ENCODE data around the gene CCDC188.

CCDC188 gene

GRCh38 chr22:20112623-20113511, 38.0 kb downstream of the CCDC188 start:
- no peak overlapping the region for H3K9ac ChIP-seq (ENCODE audit: low read depth in 1 of 2, low read length in 2 of 2)
- H3K9me3 ChIP-seq (ENCODE audit: control insufficient read depth in 2 of 2, low read length in 2 of 2) = no peaks in the 10 kb centered on the region
- H3K27ac ChIP-seq (ENCODE audit: low read depth in 2 of 2, low read length in 2 of 2) = no peak overlapping the region
- peaks cover 7 to 14% of the 10 kb centered on the region in 2 donors for H3K4me1 ChIP-seq (ENCODE audit: control insufficient read depth in 2 of 2, insufficient read depth in 2 of 2, low read length in 2 of 2)
- no peaks in the 10 kb centered on the region for H3K27me3 ChIP-seq (ENCODE audit: control insufficient read depth in 2 of 2, insufficient read depth in 2 of 2, low read length in 2 of 2)
- H3K36me3 ChIP-seq (ENCODE audit: control insufficient read depth in 2 of 2, insufficient read depth in 2 of 2, low read length in 2 of 2) = peaks cover 29 to 54% of the 10 kb centered on the region in 2 donors
- no peak overlapping the region for H3K4me3 ChIP-seq (ENCODE audit: low read length in 2 of 2)

- Histone ChIP-seq H3K36me3 (ENCODE audit: control insufficient read depth in 2 of 2, insufficient read depth in 2 of 2, low read length in 2 of 2) (peaks cover 38 to 63% of the 10 kb centered on the region in 2 donors), H3K27me3 (ENCODE audit: control insufficient read depth in 2 of 2, insufficient read depth in 2 of 2, low read length in 2 of 2) (no peaks in the 10 kb centered on the region), H3K4me3 (ENCODE audit: low read length in 2 of 2) (no peak overlapping the region), H3K4me1 (ENCODE audit: control insufficient read depth in 2 of 2, insufficient read depth in 2 of 2, low read length in 2 of 2) (peaks cover 7 to 13% of the 10 kb centered on the region in 2 donors), H3K9me3 (ENCODE audit: control insufficient read depth in 2 of 2, low read length in 2 of 2) (no peaks in the 10 kb centered on the region), H3K9ac (ENCODE audit: low read depth in 1 of 2, low read length in 2 of 2) (no peak overlapping the region), H3K27ac (ENCODE audit: low read depth in 2 of 2, low read length in 2 of 2) (no peak overlapping the region)
Measured at GRCh38 chr22:20111689-20112622, 38.9 kb downstream of the CCDC188 start.

GRCh38 chr22:20111045-20111688, 39.7 kb downstream of the CCDC188 start:
- H3K9ac ChIP-seq (ENCODE audit: low read depth in 1 of 2, low read length in 2 of 2) = no peak overlapping the region
- H3K27ac ChIP-seq (ENCODE audit: low read depth in 2 of 2, low read length in 2 of 2) = no peak overlapping the region
- peaks cover 4 to 11% of the 10 kb centered on the region in 2 donors for H3K4me1 ChIP-seq (ENCODE audit: control insufficient read depth in 2 of 2, insufficient read depth in 2 of 2, low read length in 2 of 2)
- no peak overlapping the region for H3K4me3 ChIP-seq (ENCODE audit: low read length in 2 of 2)
- H3K27me3 ChIP-seq (ENCODE audit: control insufficient read depth in 2 of 2, insufficient read depth in 2 of 2, low read length in 2 of 2) = no peaks in the 10 kb centered on the region
- no peaks in the 10 kb centered on the region for H3K9me3 ChIP-seq (ENCODE audit: control insufficient read depth in 2 of 2, low read length in 2 of 2)
- H3K36me3 ChIP-seq (ENCODE audit: control insufficient read depth in 2 of 2, insufficient read depth in 2 of 2, low read length in 2 of 2) = peaks cover 43 to 71% of the 10 kb centered on the region in 2 donors

GRCh38 chr22:20110359-20110985, 40.4 kb downstream of the CCDC188 start:
- Histone ChIP-seq H3K36me3 (ENCODE audit: control insufficient read depth in 2 of 2, insufficient read depth in 2 of 2, low read length in 2 of 2) (peaks cover 43 to 78% of the 10 kb centered on the region in 2 donors), H3K9me3 (ENCODE audit: control insufficient read depth in 2 of 2, low read length in 2 of 2) (no peaks in the 10 kb centered on the region), H3K4me3 (ENCODE audit: low read length in 2 of 2) (no peak overlapping the region), H3K4me1 (ENCODE audit: control insufficient read depth in 2 of 2, insufficient read depth in 2 of 2, low read length in 2 of 2) (peaks cover 0 to 4% of the 10 kb centered on the region in 2 donors), H3K27ac (ENCODE audit: low read depth in 2 of 2, low read length in 2 of 2) (no peak overlapping the region), H3K27me3 (ENCODE audit: control insufficient read depth in 2 of 2, insufficient read depth in 2 of 2, low read length in 2 of 2) (no peaks in the 10 kb centered on the region), H3K9ac (ENCODE audit: low read depth in 1 of 2, low read length in 2 of 2) (no peak overlapping the region)

- Histone ChIP-seq H3K9me3 (ENCODE audit: control insufficient read depth in 2 of 2, low read length in 2 of 2) (no peaks in the 10 kb centered on the region), H3K27ac (ENCODE audit: low read depth in 2 of 2, low read length in 2 of 2) (no peak overlapping the region), H3K27me3 (ENCODE audit: control insufficient read depth in 2 of 2, insufficient read depth in 2 of 2, low read length in 2 of 2) (no peaks in the 10 kb centered on the region), H3K4me1 (ENCODE audit: control insufficient read depth in 2 of 2, insufficient read depth in 2 of 2, low read length in 2 of 2) (peaks cover 0 to 4% of the 10 kb centered on the region in 2 donors), H3K4me3 (ENCODE audit: low read length in 2 of 2) (no peak overlapping the region), H3K9ac (ENCODE audit: low read depth in 1 of 2, low read length in 2 of 2) (no peak overlapping the region), H3K36me3 (ENCODE audit: control insufficient read depth in 2 of 2, insufficient read depth in 2 of 2, low read length in 2 of 2) (peaks cover 50 to 81% of the 10 kb centered on the region in 2 donors)
Measured at GRCh38 chr22:20109411-20110358, 41.2 kb downstream of the CCDC188 start.

- Histone ChIP-seq H3K27ac (ENCODE audit: low read depth in 2 of 2, low read length in 2 of 2) (no peak overlapping the region), H3K4me1 (ENCODE audit: control insufficient read depth in 2 of 2, insufficient read depth in 2 of 2, low read length in 2 of 2) (peaks cover 0 to 4% of the 10 kb centered on the region in 2 donors), H3K9me3 (ENCODE audit: control insufficient read depth in 2 of 2, low read length in 2 of 2) (no peaks in the 10 kb centered on the region), H3K4me3 (ENCODE audit: low read length in 2 of 2) (no peak overlapping the region), H3K36me3 (ENCODE audit: control insufficient read depth in 2 of 2, insufficient read depth in 2 of 2, low read length in 2 of 2) (peaks cover 52 to 80% of the 10 kb centered on the region in 2 donors), H3K9ac (ENCODE audit: low read depth in 1 of 2, low read length in 2 of 2) (no peak overlapping the region), H3K27me3 (ENCODE audit: control insufficient read depth in 2 of 2, insufficient read depth in 2 of 2, low read length in 2 of 2) (no peaks in the 10 kb centered on the region)
Measured at GRCh38 chr22:20108757-20109230, 42.1 kb downstream of the CCDC188 start.

- Histone ChIP-seq H3K4me3 (ENCODE audit: low read length in 2 of 2) (no peak overlapping the region), H3K9ac (ENCODE audit: low read depth in 1 of 2, low read length in 2 of 2) (no peak overlapping the region), H3K9me3 (ENCODE audit: control insufficient read depth in 2 of 2, low read length in 2 of 2) (no peaks in the 10 kb centered on the region), H3K27ac (ENCODE audit: low read depth in 2 of 2, low read length in 2 of 2) (no peak overlapping the region), H3K36me3 (ENCODE audit: control insufficient read depth in 2 of 2, insufficient read depth in 2 of 2, low read length in 2 of 2) (peaks cover 53 to 82% of the 10 kb centered on the region in 2 donors), H3K27me3 (ENCODE audit: control insufficient read depth in 2 of 2, insufficient read depth in 2 of 2, low read length in 2 of 2) (no peaks in the 10 kb centered on the region), H3K4me1 (ENCODE audit: control insufficient read depth in 2 of 2, insufficient read depth in 2 of 2, low read length in 2 of 2) (peaks cover 0 to 4% of the 10 kb centered on the region in 2 donors)
Measured at GRCh38 chr22:20107951-20108756, 42.7 kb downstream of the CCDC188 start.

GRCh38 chr22:20107471-20107901, 43.4 kb downstream of the CCDC188 start:
- Histone ChIP-seq H3K9me3 (ENCODE audit: control insufficient read depth in 2 of 2, low read length in 2 of 2) (no peaks in the 10 kb centered on the region), H3K4me3 (ENCODE audit: low read length in 2 of 2) (no peak overlapping the region), H3K27ac (ENCODE audit: low read depth in 2 of 2, low read length in 2 of 2) (no peak overlapping the region), H3K27me3 (ENCODE audit: control insufficient read depth in 2 of 2, insufficient read depth in 2 of 2, low read length in 2 of 2) (no peaks in the 10 kb centered on the region), H3K4me1 (ENCODE audit: control insufficient read depth in 2 of 2, insufficient read depth in 2 of 2, low read length in 2 of 2) (peaks cover 0 to 4% of the 10 kb centered on the region in 2 donors), H3K36me3 (ENCODE audit: control insufficient read depth in 2 of 2, insufficient read depth in 2 of 2, low read length in 2 of 2) (peaks cover 53 to 77% of the 10 kb centered on the region in 2 donors), H3K9ac (ENCODE audit: low read depth in 1 of 2, low read length in 2 of 2) (no peak overlapping the region)

Measured in mucosa of rectum (tissue), 2 donors.